ENCODE measurements around the gene SPAG17. TPM values are rescaled to one million over a fixed set of nuclear protein-coding genes. Genes with fewer than 3 reads are reported as not detected.

Gene SPAG17
- total and polyA plus RNA-seq, 2 experiments from 2014 or later = 1.0 to 1.1 TPM

- H3K4me3 ChIP-seq = peak overlapping the region; percentile 0
- H2AFZ ChIP-seq = no peak overlapping the region
- H3K9me2 ChIP-seq (ENCODE audit: insufficient read depth) = no peaks in the 10 kb centered on the region
- Mint-ChIP-seq H3K9me3 (no peaks in the 10 kb centered on the region; the same call in 2 of the 3 replicates), H3K36me3 (ENCODE audit: low read depth) (no peaks in the 10 kb centered on the region), H3K4me3 (peak overlapping the region; percentile 8; the same call in 1 of the 3 replicates), H3K27ac (peak overlapping the region; percentile 84), H3K4me1 (peaks cover 31% of the 10 kb centered on the region), H3K27me3 (ENCODE audit: insufficient read depth, low read depth, poor library complexity) (no peaks in the 10 kb centered on the region)
- no peaks in the 10 kb centered on the region for H4K20me1 ChIP-seq (replicated peaks; ENCODE audit: insufficient read depth)
- H3K27me3 ChIP-seq (ENCODE audit: insufficient read depth) = no peaks in the 10 kb centered on the region
- no peaks in the 10 kb centered on the region for H3K36me3 ChIP-seq (ENCODE audit: insufficient read depth)
- TF ChIP-seq CTCF (conservative IDR thresholded peaks at IDR 0.05; ENCODE audit: low read depth in 2 of 2) (peak; percentile 38 to 89), CREB1 (CRISPR knock-in tag; IDR thresholded peaks at IDR 0.05; ENCODE audit: low read depth) (no peak), ZNF331 (CRISPR knock-in tag; IDR thresholded peaks at IDR 0.05; ENCODE audit: low read depth) (no peak), JUNB (IDR thresholded peaks at IDR 0.05; ENCODE audit: unreplicated experiment) (no peak)
- peak overlapping the region; percentile 14 for H3K4me2 ChIP-seq
- H3K79me2 ChIP-seq (replicated peaks; ENCODE audit: insufficient read depth) = no peaks in the 10 kb centered on the region
- ATAC-seq (peak; percentile 72), DNase-seq (ENCODE audit: low spot score) (peak; percentile 73)
- H3K4me1 ChIP-seq (ENCODE audit: insufficient read depth) = peaks cover 29% of the 10 kb centered on the region
- H3F3A ChIP-seq (replicated peaks; ENCODE audit: low read depth) = no peaks in the 10 kb centered on the region
- H3K27ac ChIP-seq (ENCODE audit: low read depth) = peak overlapping the region; percentile 45
Measured at GRCh38 chr1:118077331-118078045, 107.5 kb downstream of the SPAG17 start.

- Histone ChIP-seq H3F3A (replicated peaks; ENCODE audit: low read depth) (no peaks in the 10 kb centered on the region), H3K79me2 (replicated peaks; ENCODE audit: insufficient read depth) (no peaks in the 10 kb centered on the region), H3K27ac (ENCODE audit: low read depth) (no peak overlapping the region), H3K4me1 (ENCODE audit: insufficient read depth) (peaks cover 29% of the 10 kb centered on the region), H2AFZ (no peak overlapping the region), H3K9me2 (ENCODE audit: insufficient read depth) (no peaks in the 10 kb centered on the region), H3K4me3 (no peak overlapping the region), H3K4me2 (no peak overlapping the region), H3K36me3 (ENCODE audit: insufficient read depth) (no peaks in the 10 kb centered on the region), H4K20me1 (replicated peaks; ENCODE audit: insufficient read depth) (no peaks in the 10 kb centered on the region), H3K27me3 (ENCODE audit: insufficient read depth) (no peaks in the 10 kb centered on the region)
- no peaks in the 10 kb centered on the region; the same call in 2 of the 3 replicates for H3K9me3 Mint-ChIP-seq
- no peak overlapping the region for H3K27ac Mint-ChIP-seq
- H3K36me3 Mint-ChIP-seq (ENCODE audit: low read depth) = no peaks in the 10 kb centered on the region
- H3K4me1 Mint-ChIP-seq = peaks cover 29% of the 10 kb centered on the region
- no peak for ATAC-seq
- H3K27me3 Mint-ChIP-seq (ENCODE audit: insufficient read depth, low read depth, poor library complexity) = peaks cover 1% of the 10 kb centered on the region
- no peak overlapping the region for H3K4me3 Mint-ChIP-seq
- DNase-seq (ENCODE audit: low spot score) = no peak
- TF ChIP-seq EZH2 (IDR thresholded peaks at IDR 0.05; ENCODE audit: low read depth, unreplicated experiment) (no peak), ZNF114 (CRISPR knock-in tag; IDR thresholded peaks at IDR 0.05) (no peak), CTCF (conservative IDR thresholded peaks at IDR 0.05; ENCODE audit: low read depth in 2 of 2) (no peak)
- TF ChIP-seq, protein P1, sequence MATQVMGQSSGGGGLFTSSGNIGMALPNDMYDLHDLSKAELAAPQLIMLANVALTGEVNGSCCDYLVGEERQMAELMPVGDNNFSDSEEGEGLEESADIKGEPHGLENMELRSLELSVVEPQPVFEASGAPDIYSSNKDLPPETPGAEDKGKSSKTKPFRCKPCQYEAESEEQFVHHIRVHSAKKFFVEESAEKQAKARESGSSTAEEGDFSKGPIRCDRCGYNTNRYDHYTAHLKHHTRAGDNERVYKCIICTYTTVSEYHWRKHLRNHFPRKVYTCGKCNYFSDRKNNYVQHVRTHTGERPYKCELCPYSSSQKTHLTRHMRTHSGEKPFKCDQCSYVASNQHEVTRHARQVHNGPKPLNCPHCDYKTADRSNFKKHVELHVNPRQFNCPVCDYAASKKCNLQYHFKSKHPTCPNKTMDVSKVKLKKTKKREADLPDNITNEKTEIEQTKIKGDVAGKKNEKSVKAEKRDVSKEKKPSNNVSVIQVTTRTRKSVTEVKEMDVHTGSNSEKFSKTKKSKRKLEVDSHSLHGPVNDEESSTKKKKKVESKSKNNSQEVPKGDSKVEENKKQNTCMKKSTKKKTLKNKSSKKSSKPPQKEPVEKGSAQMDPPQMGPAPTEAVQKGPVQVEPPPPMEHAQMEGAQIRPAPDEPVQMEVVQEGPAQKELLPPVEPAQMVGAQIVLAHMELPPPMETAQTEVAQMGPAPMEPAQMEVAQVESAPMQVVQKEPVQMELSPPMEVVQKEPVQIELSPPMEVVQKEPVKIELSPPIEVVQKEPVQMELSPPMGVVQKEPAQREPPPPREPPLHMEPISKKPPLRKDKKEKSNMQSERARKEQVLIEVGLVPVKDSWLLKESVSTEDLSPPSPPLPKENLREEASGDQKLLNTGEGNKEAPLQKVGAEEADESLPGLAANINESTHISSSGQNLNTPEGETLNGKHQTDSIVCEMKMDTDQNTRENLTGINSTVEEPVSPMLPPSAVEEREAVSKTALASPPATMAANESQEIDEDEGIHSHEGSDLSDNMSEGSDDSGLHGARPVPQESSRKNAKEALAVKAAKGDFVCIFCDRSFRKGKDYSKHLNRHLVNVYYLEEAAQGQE (IDR thresholded peaks at IDR 0.05; ENCODE audit: unreplicated experiment) = no peak
Measured at GRCh38 chr1:118075116-118075515, 109.9 kb downstream of the SPAG17 start.
